Measurements from ENCODE around the gene SET. TPM values are rescaled to one million over a fixed set of nuclear protein-coding genes. Genes with fewer than 3 reads are reported as not detected.

SET gene
- total and polyA plus RNA-seq, 2 experiments from 2014 or later: 949 to 1,261 TPM

- ATAC-seq (no peak), DNase-seq (ENCODE audit: low spot score) (no peak)
- TF ChIP-seq CREB1 (CRISPR knock-in tag; IDR thresholded peaks at IDR 0.05; ENCODE audit: low read depth) (no peak), JUNB (IDR thresholded peaks at IDR 0.05; ENCODE audit: unreplicated experiment) (no peak), EZH2phosphoT487 (IDR thresholded peaks at IDR 0.05; ENCODE audit: unreplicated experiment) (no peak), NANOG (IDR thresholded peaks at IDR 0.05; ENCODE audit: borderline replicate concordance) (no peak), EZH2 (IDR thresholded peaks at IDR 0.05; ENCODE audit: low read depth, unreplicated experiment) (no peak), ZNF114 (CRISPR knock-in tag; IDR thresholded peaks at IDR 0.05) (no peak), ZNF462 (CRISPR knock-in tag; IDR thresholded peaks at IDR 0.05) (no peak), POLR2AphosphoS5 (IDR thresholded peaks at IDR 0.05; ENCODE audit: low read depth) (no peak), ZNF331 (CRISPR knock-in tag; IDR thresholded peaks at IDR 0.05; ENCODE audit: low read depth) (no peak), STAT1 (IDR thresholded peaks at IDR 0.05; ENCODE audit: unreplicated experiment) (no peak)
- TF ChIP-seq, protein P1, sequence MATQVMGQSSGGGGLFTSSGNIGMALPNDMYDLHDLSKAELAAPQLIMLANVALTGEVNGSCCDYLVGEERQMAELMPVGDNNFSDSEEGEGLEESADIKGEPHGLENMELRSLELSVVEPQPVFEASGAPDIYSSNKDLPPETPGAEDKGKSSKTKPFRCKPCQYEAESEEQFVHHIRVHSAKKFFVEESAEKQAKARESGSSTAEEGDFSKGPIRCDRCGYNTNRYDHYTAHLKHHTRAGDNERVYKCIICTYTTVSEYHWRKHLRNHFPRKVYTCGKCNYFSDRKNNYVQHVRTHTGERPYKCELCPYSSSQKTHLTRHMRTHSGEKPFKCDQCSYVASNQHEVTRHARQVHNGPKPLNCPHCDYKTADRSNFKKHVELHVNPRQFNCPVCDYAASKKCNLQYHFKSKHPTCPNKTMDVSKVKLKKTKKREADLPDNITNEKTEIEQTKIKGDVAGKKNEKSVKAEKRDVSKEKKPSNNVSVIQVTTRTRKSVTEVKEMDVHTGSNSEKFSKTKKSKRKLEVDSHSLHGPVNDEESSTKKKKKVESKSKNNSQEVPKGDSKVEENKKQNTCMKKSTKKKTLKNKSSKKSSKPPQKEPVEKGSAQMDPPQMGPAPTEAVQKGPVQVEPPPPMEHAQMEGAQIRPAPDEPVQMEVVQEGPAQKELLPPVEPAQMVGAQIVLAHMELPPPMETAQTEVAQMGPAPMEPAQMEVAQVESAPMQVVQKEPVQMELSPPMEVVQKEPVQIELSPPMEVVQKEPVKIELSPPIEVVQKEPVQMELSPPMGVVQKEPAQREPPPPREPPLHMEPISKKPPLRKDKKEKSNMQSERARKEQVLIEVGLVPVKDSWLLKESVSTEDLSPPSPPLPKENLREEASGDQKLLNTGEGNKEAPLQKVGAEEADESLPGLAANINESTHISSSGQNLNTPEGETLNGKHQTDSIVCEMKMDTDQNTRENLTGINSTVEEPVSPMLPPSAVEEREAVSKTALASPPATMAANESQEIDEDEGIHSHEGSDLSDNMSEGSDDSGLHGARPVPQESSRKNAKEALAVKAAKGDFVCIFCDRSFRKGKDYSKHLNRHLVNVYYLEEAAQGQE (IDR thresholded peaks at IDR 0.05; ENCODE audit: unreplicated experiment): no peak
- TF ChIP-seq, protein P2, sequence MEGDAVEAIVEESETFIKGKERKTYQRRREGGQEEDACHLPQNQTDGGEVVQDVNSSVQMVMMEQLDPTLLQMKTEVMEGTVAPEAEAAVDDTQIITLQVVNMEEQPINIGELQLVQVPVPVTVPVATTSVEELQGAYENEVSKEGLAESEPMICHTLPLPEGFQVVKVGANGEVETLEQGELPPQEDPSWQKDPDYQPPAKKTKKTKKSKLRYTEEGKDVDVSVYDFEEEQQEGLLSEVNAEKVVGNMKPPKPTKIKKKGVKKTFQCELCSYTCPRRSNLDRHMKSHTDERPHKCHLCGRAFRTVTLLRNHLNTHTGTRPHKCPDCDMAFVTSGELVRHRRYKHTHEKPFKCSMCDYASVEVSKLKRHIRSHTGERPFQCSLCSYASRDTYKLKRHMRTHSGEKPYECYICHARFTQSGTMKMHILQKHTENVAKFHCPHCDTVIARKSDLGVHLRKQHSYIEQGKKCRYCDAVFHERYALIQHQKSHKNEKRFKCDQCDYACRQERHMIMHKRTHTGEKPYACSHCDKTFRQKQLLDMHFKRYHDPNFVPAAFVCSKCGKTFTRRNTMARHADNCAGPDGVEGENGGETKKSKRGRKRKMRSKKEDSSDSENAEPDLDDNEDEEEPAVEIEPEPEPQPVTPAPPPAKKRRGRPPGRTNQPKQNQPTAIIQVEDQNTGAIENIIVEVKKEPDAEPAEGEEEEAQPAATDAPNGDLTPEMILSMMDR (conservative IDR thresholded peaks at IDR 0.05; ENCODE audit: low read depth in 2 of 2): no peak
- TF ChIP-seq, protein P3, sequence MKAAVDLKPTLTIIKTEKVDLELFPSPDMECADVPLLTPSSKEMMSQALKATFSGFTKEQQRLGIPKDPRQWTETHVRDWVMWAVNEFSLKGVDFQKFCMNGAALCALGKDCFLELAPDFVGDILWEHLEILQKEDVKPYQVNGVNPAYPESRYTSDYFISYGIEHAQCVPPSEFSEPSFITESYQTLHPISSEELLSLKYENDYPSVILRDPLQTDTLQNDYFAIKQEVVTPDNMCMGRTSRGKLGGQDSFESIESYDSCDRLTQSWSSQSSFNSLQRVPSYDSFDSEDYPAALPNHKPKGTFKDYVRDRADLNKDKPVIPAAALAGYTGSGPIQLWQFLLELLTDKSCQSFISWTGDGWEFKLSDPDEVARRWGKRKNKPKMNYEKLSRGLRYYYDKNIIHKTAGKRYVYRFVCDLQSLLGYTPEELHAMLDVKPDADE (IDR thresholded peaks at IDR 0.05): no peak
Measured at GRCh38 chr9:128701227-128701854, 12.3 kb downstream of the SET start.

More at GRCh38 chr9:128701227-128701854, 12.3 kb downstream of the SET start:
- peaks cover 40% of the 10 kb centered on the region for H3F3A ChIP-seq (replicated peaks; ENCODE audit: low read depth)
- no peaks in the 10 kb centered on the region; the same call in 1 of the 2 replicates for H3K27me3 ChIP-seq (ENCODE audit: insufficient read depth)
- H3K4me1 Mint-ChIP-seq: peaks cover 5% of the 10 kb centered on the region; the same call in 1 of the 3 replicates
- H3K9me3 Mint-ChIP-seq: no peaks in the 10 kb centered on the region; the same call in 2 of the 3 replicates
- H3K36me3 Mint-ChIP-seq (ENCODE audit: low read depth): peaks cover 15% of the 10 kb centered on the region
- no peak overlapping the region for H3K27ac Mint-ChIP-seq
- H3K27ac ChIP-seq (ENCODE audit: low read depth): 0 out of 2 replicates have a peak overlapping the region, but pooled peaks have one; percentile 39
- H3K4me1 ChIP-seq (ENCODE audit: insufficient read depth): peaks cover 5% of the 10 kb centered on the region; the same call in 1 of the 2 replicates
- H3K4me3 ChIP-seq: no peak overlapping the region
- H2AFZ ChIP-seq: no peak overlapping the region
- H3K4me2 ChIP-seq: no peak overlapping the region
- H3K9me2 ChIP-seq (ENCODE audit: insufficient read depth): no peaks in the 10 kb centered on the region
- H3K36me3 ChIP-seq (ENCODE audit: insufficient read depth): peaks cover 5% of the 10 kb centered on the region; the same call in 1 of the 2 replicates
- no peaks in the 10 kb centered on the region for H3K79me2 ChIP-seq (replicated peaks; ENCODE audit: insufficient read depth)
- H3K27me3 Mint-ChIP-seq (ENCODE audit: insufficient read depth, low read depth, poor library complexity): peaks cover 25% of the 10 kb centered on the region
- H4K20me1 ChIP-seq (replicated peaks; ENCODE audit: insufficient read depth): 0 out of 2 replicates have a peak, but pooled peaks cover 2% of the 10 kb centered on the region
- H3K4me3 Mint-ChIP-seq: peak overlapping the region; percentile 83; the same call in 2 of the 3 replicates

All from GM23338 (cell line).